ELF-1 (cell line): ENCODE data around the gene SERPIND1.
A peak's percentile ranks its signal among the peaks of the same experiment; 100 is the strongest.
"Not testable (repeated sequence)": the region's sequence is repeated elsewhere in the genome, so short reads cannot be mapped to it uniquely, and the experiment has no call there.

Experiments used
- DNase-seq: peaks from one replicate; pipeline ENCODE4 v3.0.0-alpha.2; 2016; ENCODE audit warnings: low read depth, low spot score

SERPIND1 gene, protein sequence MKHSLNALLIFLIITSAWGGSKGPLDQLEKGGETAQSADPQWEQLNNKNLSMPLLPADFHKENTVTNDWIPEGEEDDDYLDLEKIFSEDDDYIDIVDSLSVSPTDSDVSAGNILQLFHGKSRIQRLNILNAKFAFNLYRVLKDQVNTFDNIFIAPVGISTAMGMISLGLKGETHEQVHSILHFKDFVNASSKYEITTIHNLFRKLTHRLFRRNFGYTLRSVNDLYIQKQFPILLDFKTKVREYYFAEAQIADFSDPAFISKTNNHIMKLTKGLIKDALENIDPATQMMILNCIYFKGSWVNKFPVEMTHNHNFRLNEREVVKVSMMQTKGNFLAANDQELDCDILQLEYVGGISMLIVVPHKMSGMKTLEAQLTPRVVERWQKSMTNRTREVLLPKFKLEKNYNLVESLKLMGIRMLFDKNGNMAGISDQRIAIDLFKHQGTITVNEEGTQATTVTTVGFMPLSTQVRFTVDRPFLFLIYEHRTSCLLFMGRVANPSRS

DNA sequence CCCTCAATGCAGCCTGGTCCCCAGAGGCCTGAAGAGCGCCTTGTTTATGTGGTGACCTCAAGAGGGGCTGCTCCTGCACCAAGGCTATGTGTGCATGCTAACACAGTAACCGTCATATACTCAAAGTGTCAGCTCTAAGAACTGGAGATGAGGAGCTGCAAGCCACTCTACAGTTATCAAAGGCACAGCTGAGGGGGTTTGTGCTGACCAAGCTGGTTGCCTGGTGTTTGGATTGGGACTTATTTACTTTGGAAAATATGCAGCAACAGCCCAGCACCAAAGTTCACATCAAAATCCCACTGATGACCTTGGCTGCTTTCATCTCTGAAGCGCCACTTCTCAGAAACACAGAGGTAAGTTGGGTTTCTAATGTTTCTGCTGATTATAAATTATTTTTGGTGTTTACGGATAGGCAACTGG, at the start of gene SERPIND1:
Gene SERPIND1, plus strand, starts transcription at position 321 of the 420 bp plus-strand sequence. CDS start 5,200 bp downstream, outside the sequence.
- no peak for DNase-seq

DNA sequence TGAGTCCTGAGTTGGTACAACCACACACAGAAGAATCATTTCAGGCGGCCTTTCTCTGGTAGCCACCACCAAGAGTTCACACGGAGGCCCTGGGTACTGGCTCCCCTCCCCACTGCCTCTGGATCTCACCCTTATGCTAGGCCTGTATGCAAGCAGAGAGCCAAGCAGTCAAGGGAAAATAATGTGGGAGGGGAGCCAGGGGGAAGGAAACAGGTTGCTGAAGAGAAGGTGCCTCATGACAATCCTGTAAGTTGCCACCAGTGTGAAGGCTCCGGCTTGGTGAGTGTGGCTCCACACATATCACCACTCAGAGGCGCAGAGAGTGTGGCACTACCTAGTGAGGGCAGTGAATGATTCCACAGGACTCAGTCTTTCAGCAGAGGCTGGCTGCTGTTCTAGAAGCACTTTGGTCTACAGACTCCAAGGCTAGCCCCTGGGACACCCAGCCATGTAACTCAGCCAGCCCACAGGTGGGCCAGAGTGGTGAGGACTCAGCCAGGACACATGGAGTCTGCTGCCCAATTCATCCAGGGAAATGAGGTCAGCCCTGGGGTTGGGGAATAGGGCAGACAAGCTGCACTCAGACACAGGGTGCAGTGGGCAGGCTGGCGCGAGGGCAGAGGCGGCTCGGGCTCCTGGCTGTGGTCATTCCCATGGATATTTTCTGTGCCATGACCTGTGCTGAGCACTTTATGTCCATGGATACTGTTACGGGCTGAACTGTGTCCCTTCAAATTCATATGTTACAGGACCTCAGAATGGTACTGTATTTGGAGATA, 49.0 kb upstream of the SERPIND1 start:
- DNase-seq, result no peak

GRCh38 chr22:20725987-20726558, 47.8 kb upstream of the SERPIND1 start:
- DNase-seq, result no peak

DNA sequence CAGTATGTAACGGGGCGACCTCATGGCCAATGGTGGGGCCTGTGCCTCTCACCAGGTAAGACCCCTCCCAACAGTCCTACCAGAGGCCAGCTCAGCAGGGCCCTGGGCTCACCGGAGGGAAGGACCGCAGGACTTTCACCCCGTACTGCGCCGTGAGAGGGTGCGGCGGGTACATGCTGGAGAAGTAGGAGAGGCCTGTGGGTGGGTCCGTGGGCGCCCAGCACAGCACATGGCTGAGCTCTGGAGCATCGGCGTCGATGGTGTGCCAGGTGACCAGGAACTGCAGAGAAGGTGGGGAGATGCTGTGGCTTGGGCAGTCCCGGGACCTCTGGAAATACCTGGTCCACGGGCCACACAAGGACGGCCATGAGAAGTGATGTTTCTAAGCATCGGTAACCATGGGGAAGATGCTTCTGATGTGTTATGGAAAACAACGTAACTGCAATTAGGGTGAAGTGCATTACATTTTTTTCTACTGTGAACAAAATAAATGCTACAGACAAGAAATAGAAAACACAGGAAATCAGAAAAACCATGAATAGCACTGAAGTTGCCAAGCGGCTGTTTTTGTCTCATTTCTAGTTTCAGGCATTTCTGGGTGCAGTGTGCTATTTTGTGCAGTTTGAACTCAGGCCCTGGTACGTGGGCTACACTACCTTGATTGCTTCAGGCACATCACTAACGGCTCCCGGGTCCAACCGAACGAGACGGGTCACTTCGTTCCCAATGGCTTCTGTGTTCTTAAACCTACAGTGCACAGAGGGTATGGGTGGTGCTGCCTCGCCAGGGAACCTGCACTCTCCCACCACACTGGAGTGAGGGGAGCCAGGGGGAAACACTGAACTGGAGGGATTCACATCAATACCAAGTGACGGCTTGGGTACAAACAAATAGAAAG, 46.5 kb upstream of the SERPIND1 start:
- no peak for DNase-seq

GRCh38 chr22:20728523-20729190, 45.3 kb upstream of the SERPIND1 start:
- no peak for DNase-seq

- no peak for DNase-seq
Measured at GRCh38 chr22:20729194-20729593, 44.7 kb upstream of the SERPIND1 start.

DNA sequence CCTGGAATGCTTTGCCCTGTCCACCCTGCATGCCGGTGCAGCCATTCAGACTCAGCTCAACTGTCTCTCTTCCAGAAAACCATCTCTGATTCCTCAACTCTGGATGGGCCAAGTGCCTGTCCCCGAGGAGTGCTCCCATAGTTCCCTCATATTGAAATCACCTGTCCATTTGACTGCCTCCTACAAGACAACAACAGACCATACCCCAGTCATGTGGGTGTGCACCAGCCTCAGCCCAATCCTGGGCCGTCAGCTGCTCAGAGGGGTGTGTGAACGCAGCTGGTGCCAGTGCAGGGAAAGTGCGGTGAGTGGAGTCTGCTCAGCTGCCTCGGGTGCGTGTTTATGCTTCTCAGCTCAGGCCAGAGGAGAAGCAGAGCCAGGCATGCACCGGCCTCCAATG, 41.5 kb upstream of the SERPIND1 start:
- DNase-seq, result not testable (repeated sequence)

- not testable (repeated sequence) for DNase-seq
Measured at GRCh38 chr22:20735356-20736162, 38.4 kb upstream of the SERPIND1 start.

DNA sequence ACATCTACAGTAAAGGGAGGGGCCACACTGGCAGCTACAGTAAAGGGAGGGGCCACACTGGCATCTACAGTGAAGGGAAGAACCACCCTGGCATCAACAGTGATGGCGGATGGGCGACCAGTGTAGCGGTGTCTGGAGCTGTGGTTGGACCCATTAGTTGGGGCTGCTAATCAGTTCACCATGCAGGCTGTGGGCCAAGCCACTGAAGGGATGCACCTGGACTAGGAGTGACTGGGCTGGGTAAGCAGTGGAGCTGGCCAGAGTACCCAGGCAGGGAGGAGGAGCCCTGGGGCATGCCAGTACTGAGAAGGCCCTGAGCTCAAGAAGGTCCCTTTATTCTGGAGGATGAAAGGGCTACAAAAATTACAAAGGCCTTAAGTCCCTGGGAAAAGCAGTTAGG, 37.0 kb upstream of the SERPIND1 start:
- not testable (repeated sequence) for DNase-seq

DNA sequence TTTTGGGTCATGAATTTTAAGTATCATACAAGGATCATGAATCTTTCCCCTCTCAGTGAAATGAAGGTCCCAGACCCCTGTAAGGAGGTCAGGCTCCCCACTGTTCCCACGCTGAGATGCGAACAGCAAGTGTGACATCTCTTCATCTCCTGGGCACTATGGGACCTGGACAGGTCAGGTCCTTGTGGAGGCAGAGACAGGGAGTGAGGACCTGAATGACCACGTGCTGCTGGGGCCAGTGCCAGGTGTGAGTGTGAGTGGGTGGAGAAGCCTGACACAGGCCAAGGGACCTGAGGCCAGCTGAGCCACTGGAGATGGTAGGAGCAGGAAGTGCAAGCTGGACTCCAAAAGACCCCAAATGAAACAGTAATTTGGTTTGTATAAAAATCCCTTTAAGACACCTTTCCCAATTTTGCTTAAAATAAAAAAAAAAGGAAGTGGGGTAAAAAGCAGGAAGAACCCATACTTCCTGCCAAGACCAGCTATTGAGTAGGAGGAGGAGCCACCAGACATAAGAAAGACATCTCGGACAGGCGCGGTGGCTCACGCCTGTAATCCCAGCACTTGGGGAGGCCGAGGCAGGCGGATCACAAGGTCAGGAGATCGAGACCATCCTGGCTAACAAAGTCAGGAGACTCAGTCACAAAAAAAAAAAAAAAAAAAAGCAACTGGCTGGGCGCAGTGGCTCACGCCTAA, 35.4 kb upstream of the SERPIND1 start:
- DNase-seq, result no peak

DNA sequence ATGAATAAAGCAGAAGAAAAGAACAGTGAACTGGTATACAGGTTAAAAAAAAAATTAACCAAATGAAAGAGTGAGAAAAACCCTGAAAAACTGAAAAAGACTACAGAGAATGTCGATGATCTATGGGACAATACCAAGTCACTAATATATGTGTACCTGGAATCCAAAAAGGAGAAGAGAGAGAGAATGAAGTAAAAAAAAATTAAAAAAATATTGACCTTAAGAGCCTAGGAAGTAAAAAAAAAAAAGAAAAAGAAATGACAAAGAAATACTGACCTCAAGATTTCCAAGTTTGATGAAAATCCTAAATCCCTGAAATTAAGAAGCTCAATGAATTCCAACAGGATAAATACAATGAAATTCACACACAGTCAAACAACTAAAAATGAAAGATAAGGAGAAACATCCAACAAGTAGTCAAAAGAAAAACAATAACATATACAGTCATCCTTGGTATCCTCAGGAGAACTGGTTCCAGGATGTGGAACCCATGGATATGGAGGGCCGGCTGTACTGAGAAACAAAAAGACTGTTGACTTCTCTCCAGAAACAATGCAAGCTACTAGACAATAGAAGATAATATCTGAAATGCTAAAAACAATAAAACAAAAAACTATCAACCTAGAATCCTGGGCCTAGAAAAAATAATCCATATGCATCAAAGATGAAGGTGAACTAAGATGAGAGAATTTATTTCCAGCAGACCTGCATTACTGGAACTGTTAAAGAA, 33.5 kb upstream of the SERPIND1 start:
- no peak for DNase-seq

DNA sequence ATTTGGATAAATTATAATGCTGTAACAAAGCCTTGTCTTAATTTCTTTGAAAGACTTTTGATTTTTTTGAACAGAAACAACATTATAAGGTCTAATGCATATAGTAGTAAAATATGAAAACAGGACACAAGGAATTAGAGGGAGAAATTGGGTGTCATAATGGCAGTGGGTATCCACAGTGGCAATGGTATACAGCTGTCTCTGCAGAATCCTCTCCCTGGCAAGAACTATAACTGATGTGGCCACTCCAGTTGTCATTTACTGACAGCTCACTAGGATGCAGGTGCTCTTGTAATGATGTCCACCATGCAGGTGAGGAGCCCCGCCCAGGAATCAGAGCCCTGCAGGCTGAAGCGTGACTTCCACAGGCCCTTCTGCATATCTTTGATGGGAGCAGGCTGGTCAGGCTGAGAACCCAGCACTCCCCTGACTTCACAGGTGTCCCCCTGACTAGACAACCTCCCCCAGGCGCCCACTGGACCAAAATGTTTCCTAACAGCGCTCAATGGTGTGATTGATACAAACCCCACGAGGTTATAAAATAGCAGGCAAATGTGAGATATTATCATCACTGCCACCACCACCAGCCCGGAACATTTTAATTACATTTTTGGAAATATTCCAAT, 32.8 kb upstream of the SERPIND1 start:
- no peak for DNase-seq

DNA sequence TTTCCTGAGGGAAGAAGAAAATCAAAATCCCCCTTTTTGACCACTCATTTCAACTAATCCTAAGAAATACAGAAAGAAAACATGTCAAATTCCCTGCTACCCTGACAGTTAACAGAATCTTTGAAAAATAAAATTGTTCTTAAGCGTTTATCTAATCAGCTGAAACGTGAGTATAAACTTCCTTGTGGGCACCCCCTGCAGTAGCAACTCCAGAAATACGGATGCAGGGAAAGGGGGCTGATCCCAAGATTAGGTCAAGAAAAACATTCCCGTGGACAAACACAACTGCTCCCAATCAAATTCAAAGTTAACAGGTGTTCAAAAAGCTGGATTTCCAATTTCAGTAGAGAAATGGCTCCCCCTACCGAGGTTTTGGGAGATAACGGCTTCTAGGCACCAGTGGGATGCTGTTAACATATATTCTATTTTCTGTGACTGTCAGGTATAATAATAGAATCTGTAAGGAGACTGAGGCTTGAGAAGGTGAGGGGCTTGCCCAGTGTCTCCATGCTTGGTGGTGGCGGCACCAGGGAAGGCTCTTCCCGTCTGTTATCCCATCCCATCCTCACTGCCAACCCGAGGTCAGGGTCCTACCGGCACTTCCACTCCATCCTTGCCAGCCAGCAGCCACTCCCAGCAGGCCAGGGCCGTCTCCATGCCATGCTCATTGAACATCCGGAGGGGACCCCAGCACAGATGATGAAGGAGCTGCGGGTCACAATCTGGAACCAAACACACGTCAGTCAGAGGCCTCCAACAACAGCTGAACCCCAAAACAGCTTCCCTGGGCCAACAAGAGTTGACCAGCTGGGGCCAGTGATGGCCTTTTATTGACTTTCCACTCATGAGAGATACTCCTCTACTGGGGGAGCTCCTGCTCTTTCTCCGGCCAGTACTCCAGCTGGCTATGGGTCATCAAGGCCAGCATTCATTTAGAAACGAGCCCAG, 32.0 kb upstream of the SERPIND1 start:
- DNase-seq, result peak; percentile 37

- no peak for DNase-seq
Measured at GRCh38 chr22:20742764-20743163, 31.1 kb upstream of the SERPIND1 start.

DNA sequence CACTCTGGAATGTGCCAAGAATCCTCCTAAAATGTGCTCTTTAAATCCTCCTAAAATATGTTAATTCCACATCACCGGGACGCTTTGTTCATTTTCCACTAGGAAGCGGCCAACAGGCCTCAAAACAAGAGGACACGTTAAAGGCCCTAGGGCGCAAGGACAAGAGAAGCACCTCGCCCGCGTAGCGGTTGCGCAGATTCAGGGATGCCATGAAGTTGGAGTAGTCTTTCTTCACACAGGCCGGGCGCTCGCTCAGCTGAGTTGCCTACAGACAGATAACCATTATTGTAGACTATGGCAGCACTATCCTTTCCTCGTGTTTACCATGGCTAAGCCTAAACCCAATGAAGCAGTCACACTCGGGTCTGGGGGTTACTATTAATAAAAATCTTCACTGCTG, 29.5 kb upstream of the SERPIND1 start:
- DNase-seq, result no peak

GRCh38 chr22:20745119-20745518, 28.8 kb upstream of the SERPIND1 start:
- DNase-seq, result no peak
